ENCODE data around the gene WSB2. TPM values are rescaled to one million over a fixed set of nuclear protein-coding genes. Genes with fewer than 3 reads are reported as not detected.

Gene WSB2
- total RNA-seq, 1 experiment from 2014 or later, result 55.9 TPM

- no peak for TF ChIP-seq CTCF (IDR thresholded peaks at IDR 0.05; ENCODE audit: unreplicated experiment)
- no peak overlapping the region for H3K27ac Mint-ChIP-seq (ENCODE audit: low read depth, unreplicated experiment)
- BruUV-seq (replicated peaks), result no TSS peak
- ChIA-PET CTCF (interaction anchor here (0.7 to 2.0 kb wide), 2 partner anchors 145 to 409 kb away, joined by 4 to 9 read pairs; no protein-coding TSS in a partner anchor), POLR2A (no interaction called here)
- H3K4me1 Mint-ChIP-seq (ENCODE audit: insufficient read depth, unreplicated experiment), result peaks cover 11% of the 10 kb centered on the region
- DNase-seq (ENCODE audit: unreplicated experiment), result no peak
- intact Hi-C loops (cut with micrococcal nuclease), result no loop called here
- H3K36me3 Mint-ChIP-seq (ENCODE audit: insufficient read depth, unreplicated experiment), result peaks cover 37% of the 10 kb centered on the region
- H3K4me3 Mint-ChIP-seq (ENCODE audit: unreplicated experiment), result no peak overlapping the region
- H3K27me3 Mint-ChIP-seq (ENCODE audit: insufficient read depth, unreplicated experiment), result no peaks in the 10 kb centered on the region
- H3K9me3 Mint-ChIP-seq (ENCODE audit: unreplicated experiment), result no peaks in the 10 kb centered on the region
Observed at GRCh38 chr12:118020036-118020435, 40.9 kb downstream of the WSB2 start.

GRCh38 chr12:118017926-118018325, 43.1 kb downstream of the WSB2 start:
- Mint-ChIP-seq H3K4me1 (ENCODE audit: insufficient read depth, unreplicated experiment) (peaks cover 11% of the 10 kb centered on the region), H3K9me3 (ENCODE audit: unreplicated experiment) (no peaks in the 10 kb centered on the region), H3K27ac (ENCODE audit: low read depth, unreplicated experiment) (peak overlapping the region; percentile 51), H3K4me3 (ENCODE audit: unreplicated experiment) (peak overlapping the region; percentile 87), H3K27me3 (ENCODE audit: insufficient read depth, unreplicated experiment) (no peaks in the 10 kb centered on the region), H3K36me3 (ENCODE audit: insufficient read depth, unreplicated experiment) (peaks cover 25% of the 10 kb centered on the region)
- no peak for TF ChIP-seq CTCF (IDR thresholded peaks at IDR 0.05; ENCODE audit: unreplicated experiment)
- BruUV-seq (replicated peaks), result no TSS peak
- ChIA-PET CTCF (interaction anchor here (0.7 to 2.4 kb wide), 2 partner anchors 143 to 166 kb away, joined by 3 to 12 read pairs; no protein-coding TSS in a partner anchor), POLR2A (interaction anchor here (1.2 kb wide), 1 partner anchor 41 kb away, joined by 3 read pairs; no protein-coding TSS in a partner anchor)
- no peak for DNase-seq (ENCODE audit: unreplicated experiment)
- intact Hi-C loops (cut with micrococcal nuclease), result loop anchor here (2.0 kb wide), 1 partner anchor 43 kb away; the partner anchor contains the start of gene WSB2

GRCh38 chr12:118016424-118017264, 44.3 kb downstream of the WSB2 start, which contains the start of gene RFC5:
RFC5 (plus strand) TSS chr12:118016703; CDS start chr12:118016828, 125 bp downstream.
- peak within 1 kb of the TSS; percentile 77 for H3K27ac Mint-ChIP-seq (ENCODE audit: low read depth, unreplicated experiment)
- intact Hi-C loops (cut with micrococcal nuclease), result loop anchor here (1.0 to 2.0 kb wide), 2 partner anchors 44 to 141 kb away; partner anchors contain the start of gene WSB2
- peak; percentile 97 for DNase-seq (ENCODE audit: unreplicated experiment)
- TSS peak; percentile 43 for BruUV-seq (replicated peaks)
- CTCF ChIA-PET, result interaction anchor here (0.6 to 2.4 kb wide), 8 partner anchors 55 to 1932 kb away, joined by 3 to 12 read pairs (median 3); partner anchors contain the start of gene SUDS3
- peaks cover 6% of the 10 kb centered on the region for H3K4me1 Mint-ChIP-seq (ENCODE audit: insufficient read depth, unreplicated experiment)
- H3K9me3 Mint-ChIP-seq (ENCODE audit: unreplicated experiment), result no peaks in the 10 kb centered on the region
- no peak for TF ChIP-seq CTCF (IDR thresholded peaks at IDR 0.05; ENCODE audit: unreplicated experiment)
- peaks cover 13% of the 10 kb centered on the region for H3K36me3 Mint-ChIP-seq (ENCODE audit: insufficient read depth, unreplicated experiment)
- H3K4me3 Mint-ChIP-seq (ENCODE audit: unreplicated experiment), result peak within 1 kb of the TSS; percentile 87
- H3K27me3 Mint-ChIP-seq (ENCODE audit: insufficient read depth, unreplicated experiment), result no peaks in the 10 kb centered on the region
- POLR2A ChIA-PET, result interaction anchor here (0.6 to 1.7 kb wide), 6 partner anchors 11 to 827 kb away, joined by 3 to 8 read pairs (median 3); partner anchors contain the start of gene WSB2

GRCh38 chr12:118015944-118016343, 45.0 kb downstream of the WSB2 start:
- peaks cover 13% of the 10 kb centered on the region for H3K36me3 Mint-ChIP-seq (ENCODE audit: insufficient read depth, unreplicated experiment)
- H3K27me3 Mint-ChIP-seq (ENCODE audit: insufficient read depth, unreplicated experiment), result no peaks in the 10 kb centered on the region
- ChIA-PET POLR2A (interaction anchor here (0.8 to 1.7 kb wide), 4 partner anchors 11 to 86 kb away, joined by 3 to 8 read pairs (median 4); partner anchors contain the start of gene WSB2), CTCF (interaction anchor here (0.6 to 1.2 kb wide), 3 partner anchors 94 to 360 kb away, joined by 3 read pairs; partner anchors contain the start of gene SUDS3)
- no peaks in the 10 kb centered on the region for H3K9me3 Mint-ChIP-seq (ENCODE audit: unreplicated experiment)
- TF ChIP-seq CTCF (IDR thresholded peaks at IDR 0.05; ENCODE audit: unreplicated experiment), result no peak
- no peak for DNase-seq (ENCODE audit: unreplicated experiment)
- intact Hi-C loops (cut with micrococcal nuclease), result loop anchor here (1.0 to 2.0 kb wide), 2 partner anchors 45 to 141 kb away; partner anchors contain the start of gene WSB2
- peaks cover 6% of the 10 kb centered on the region for H3K4me1 Mint-ChIP-seq (ENCODE audit: insufficient read depth, unreplicated experiment)
- peak overlapping the region; percentile 87 for H3K4me3 Mint-ChIP-seq (ENCODE audit: unreplicated experiment)
- H3K27ac Mint-ChIP-seq (ENCODE audit: low read depth, unreplicated experiment), result no peak overlapping the region
- BruUV-seq (replicated peaks), result no TSS peak

Measured in MCF 10A (cell line).